Activated naive CD4-positive, alpha-beta T cell treated with anti-CD3 and anti-CD28 coated beads, Interleukin-2, amount 10 ng/mL, durations not matched to agents 7 days and 5 days (primary cell): ENCODE measurements around the gene ABCA7.

Experiments used
- CTCF ChIA-PET: fragments of 350-600 bp; sonication (Branson Sonifier 250); formaldehyde crosslinking; loops from one replicate; lab custom pipeline; 2021; ENCODE audit warnings: antibody characterized with exemption; lab: Charles Lee
- DNase-seq: peaks from one replicate; pipeline ENCODE4 v3.0.0-alpha.2; 2020
- H3K27ac Mint-ChIP-seq: one replicate; pipeline ENCODE4 v1.8.0; 2021; ENCODE audit warnings: mild to moderate bottlenecking, moderate library complexity, mixed read lengths
- H3K27me3 Mint-ChIP-seq: one replicate; pipeline ENCODE4 v1.8.0; 2021; ENCODE audit warnings: mild to moderate bottlenecking, mixed read lengths
- H3K36me3 Mint-ChIP-seq: one replicate; pipeline ENCODE4 v1.8.0; 2021; ENCODE audit warnings: mixed read lengths
- H3K4me1 Mint-ChIP-seq: one replicate; pipeline ENCODE4 v1.8.0; 2021; ENCODE audit warnings: mixed read lengths
- H3K4me3 Mint-ChIP-seq: one replicate; pipeline ENCODE4 v1.8.0; 2021; ENCODE audit warnings: mild to moderate bottlenecking, moderate library complexity, mixed read lengths
- H3K9me3 Mint-ChIP-seq: one replicate; pipeline ENCODE4 v1.8.0; 2021; ENCODE audit warnings: mixed read lengths

ABCA7 gene

GRCh38 chr19:996051-996838, 43.7 kb upstream of the ABCA7 start:
- H3K9me3 Mint-ChIP-seq: no peaks in the 10 kb centered on the region
- peak overlapping the region; percentile 35 for H3K4me3 Mint-ChIP-seq
- H3K27me3 Mint-ChIP-seq: peaks cover 54% of the 10 kb centered on the region
- DNase-seq: peak; percentile 83
- peaks cover 11% of the 10 kb centered on the region for H3K36me3 Mint-ChIP-seq
- CTCF ChIA-PET: interaction anchor here (1.2 to 2.0 kb wide), 2 partner anchors 10 to 133 kb away, joined by 3 to 8 read pairs; no protein-coding TSS in a partner anchor
- peaks cover 23% of the 10 kb centered on the region for H3K4me1 Mint-ChIP-seq
- peak overlapping the region; percentile 78 for H3K27ac Mint-ChIP-seq

- no peak for DNase-seq
- H3K27ac Mint-ChIP-seq: no peak overlapping the region
- no peak overlapping the region for H3K4me3 Mint-ChIP-seq
- CTCF ChIA-PET: interaction anchor here (0.6 to 2.8 kb wide), 3 partner anchors 14 to 204 kb away, joined by 3 to 8 read pairs (median 7); partner anchors contain the start of gene WDR18
- peaks cover 5% of the 10 kb centered on the region for H3K36me3 Mint-ChIP-seq
- H3K4me1 Mint-ChIP-seq: peaks cover 23% of the 10 kb centered on the region
- H3K27me3 Mint-ChIP-seq: peaks cover 70% of the 10 kb centered on the region
- H3K9me3 Mint-ChIP-seq: no peaks in the 10 kb centered on the region
Measured at GRCh38 chr19:998064-998463, 41.8 kb upstream of the ABCA7 start.

DNA sequence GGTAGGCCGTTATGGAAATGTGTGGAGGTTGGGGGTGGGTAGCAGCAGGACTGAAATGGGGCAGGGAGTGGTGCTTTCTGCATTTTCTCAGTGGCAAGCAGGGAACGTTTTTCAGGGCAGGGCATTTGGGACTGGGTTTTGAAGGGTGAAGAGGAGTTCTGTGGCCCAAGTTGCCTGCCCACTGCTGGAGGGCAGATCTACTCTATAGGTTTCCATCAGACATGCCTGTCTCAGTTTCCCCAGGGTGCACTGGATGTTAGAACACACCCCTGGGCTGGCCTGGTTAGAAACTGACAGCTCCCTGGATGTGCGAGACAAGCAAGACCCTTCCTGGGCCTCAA, 40.6 kb upstream of the ABCA7 start:
- Mint-ChIP-seq H3K9me3 (no peaks in the 10 kb centered on the region), H3K36me3 (no peaks in the 10 kb centered on the region), H3K4me3 (no peak overlapping the region), H3K27me3 (peaks cover 78% of the 10 kb centered on the region), H3K27ac (no peak overlapping the region), H3K4me1 (peaks cover 23% of the 10 kb centered on the region)
- CTCF ChIA-PET: interaction anchor here (2.8 kb wide), 1 partner anchor 15 kb away, joined by 7 read pairs; the partner anchor contains the start of gene WDR18
- DNase-seq: no peak

GRCh38 chr19:1000095-1000494, 39.8 kb upstream of the ABCA7 start, which contains the start of gene GRIN3B:
Gene GRIN3B, plus strand, starts transcription at chr19:1000419. Its CDS starts 19 bp downstream, at chr19:1000438.
- CTCF ChIA-PET: no interaction called here
- H3K27ac Mint-ChIP-seq: no peak within 1 kb of the TSS
- H3K4me3 Mint-ChIP-seq: no peak within 1 kb of the TSS
- peaks cover 80% of the 10 kb centered on the region for H3K27me3 Mint-ChIP-seq
- H3K4me1 Mint-ChIP-seq: peaks cover 23% of the 10 kb centered on the region
- no peaks in the 10 kb centered on the region for H3K9me3 Mint-ChIP-seq
- DNase-seq: peak; percentile 82
- H3K36me3 Mint-ChIP-seq: no peaks in the 10 kb centered on the region

- DNase-seq: no peak
- CTCF ChIA-PET: interaction anchor here (0.6 to 1.6 kb wide), 4 partner anchors 36 to 313 kb away, joined by 3 to 4 read pairs (median 3); partner anchors contain the start of gene CBARP
- no peaks in the 10 kb centered on the region for H3K9me3 Mint-ChIP-seq
- peaks cover 1% of the 10 kb centered on the region for H3K36me3 Mint-ChIP-seq
- peaks cover 79% of the 10 kb centered on the region for H3K27me3 Mint-ChIP-seq
- no peak overlapping the region for H3K4me3 Mint-ChIP-seq
- no peak overlapping the region for H3K27ac Mint-ChIP-seq
- peaks cover 23% of the 10 kb centered on the region for H3K4me1 Mint-ChIP-seq
Measured at GRCh38 chr19:1000591-1001537, 39.0 kb upstream of the ABCA7 start.

- Mint-ChIP-seq H3K4me3 (no peak overlapping the region), H3K27ac (no peak overlapping the region), H3K9me3 (no peaks in the 10 kb centered on the region), H3K27me3 (peaks cover 71% of the 10 kb centered on the region), H3K36me3 (peaks cover 1% of the 10 kb centered on the region), H3K4me1 (peaks cover 18% of the 10 kb centered on the region)
- CTCF ChIA-PET: interaction anchor here (0.8 to 1.6 kb wide), 2 partner anchors 237 to 314 kb away, joined by 3 to 4 read pairs; partner anchors contain the start of gene CBARP
- DNase-seq: peak; percentile 79
Measured at GRCh38 chr19:1001538-1002166, 38.3 kb upstream of the ABCA7 start.

DNA sequence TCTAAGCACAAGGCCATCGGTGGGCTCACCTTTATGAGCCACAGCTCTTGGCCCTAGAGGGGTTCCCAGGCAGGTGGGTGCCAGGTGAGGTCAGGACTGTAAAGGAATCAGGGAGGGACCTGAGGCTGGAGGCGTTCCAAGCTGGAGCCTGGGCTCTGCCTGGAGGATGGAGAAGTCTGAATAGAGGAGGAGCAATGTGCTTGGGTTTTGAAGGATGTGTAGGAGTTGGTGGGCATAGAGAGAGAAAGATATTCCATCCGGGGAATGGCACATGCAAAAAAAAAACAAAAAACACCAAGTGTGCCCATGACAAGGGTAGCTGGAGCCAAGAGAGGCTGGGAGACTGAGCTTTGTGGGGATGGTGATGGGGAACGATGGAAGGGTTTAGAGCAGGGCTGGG, 37.3 kb upstream of the ABCA7 start:
- Mint-ChIP-seq H3K4me3 (no peak overlapping the region), H3K9me3 (no peaks in the 10 kb centered on the region), H3K27ac (no peak overlapping the region), H3K27me3 (peaks cover 61% of the 10 kb centered on the region), H3K36me3 (peaks cover 1% of the 10 kb centered on the region), H3K4me1 (peaks cover 16% of the 10 kb centered on the region)
- CTCF ChIA-PET: interaction anchor here (0.6 kb wide), 1 partner anchor 27 kb away, joined by 3 read pairs; no protein-coding TSS in a partner anchor
- no peak for DNase-seq

GRCh38 chr19:1003283-1003682, 36.6 kb upstream of the ABCA7 start:
- no peak overlapping the region for H3K27ac Mint-ChIP-seq
- peaks cover 54% of the 10 kb centered on the region for H3K27me3 Mint-ChIP-seq
- peaks cover 13% of the 10 kb centered on the region for H3K4me1 Mint-ChIP-seq
- H3K36me3 Mint-ChIP-seq: peaks cover 2% of the 10 kb centered on the region
- CTCF ChIA-PET: interaction anchor here (0.6 to 1.2 kb wide), 3 partner anchors 26 to 139 kb away, joined by 3 read pairs; no protein-coding TSS in a partner anchor
- no peak for DNase-seq
- no peaks in the 10 kb centered on the region for H3K9me3 Mint-ChIP-seq
- no peak overlapping the region for H3K4me3 Mint-ChIP-seq

DNA sequence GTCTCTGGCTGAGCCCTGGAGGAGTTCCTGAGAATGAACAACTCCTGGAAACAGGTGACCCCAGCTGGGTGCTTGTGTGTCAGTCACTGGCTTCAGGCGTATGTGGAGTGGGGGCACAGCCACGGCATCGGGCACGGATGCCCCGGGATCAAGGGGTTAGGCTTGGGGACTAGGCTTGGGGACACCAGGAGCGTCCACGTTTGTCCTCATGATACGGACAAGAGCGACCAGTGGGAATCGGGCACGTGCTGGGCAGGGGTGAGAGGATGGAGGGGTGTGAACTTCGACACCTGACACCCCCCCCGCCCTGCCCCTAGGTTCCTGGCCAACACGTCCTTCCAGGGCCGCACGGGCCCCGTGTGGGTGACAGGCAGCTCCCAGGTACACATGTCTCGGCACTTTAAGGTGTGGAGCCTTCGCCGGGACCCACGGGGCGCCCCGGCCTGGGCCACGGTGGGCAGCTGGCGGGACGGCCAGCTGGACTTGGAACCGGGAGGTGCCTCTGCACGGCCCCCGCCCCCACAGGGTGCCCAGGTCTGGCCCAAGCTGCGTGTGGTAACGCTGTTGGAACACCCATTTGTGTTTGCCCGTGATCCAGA, 35.6 kb upstream of the ABCA7 start:
- Mint-ChIP-seq H3K27ac (no peak overlapping the region), H3K4me1 (peaks cover 7% of the 10 kb centered on the region), H3K4me3 (no peak overlapping the region), H3K9me3 (no peaks in the 10 kb centered on the region), H3K36me3 (peaks cover 5% of the 10 kb centered on the region), H3K27me3 (peaks cover 44% of the 10 kb centered on the region)
- CTCF ChIA-PET: interaction anchor here (0.9 to 1.7 kb wide), 3 partner anchors 13 to 140 kb away, joined by 3 to 4 read pairs (median 3); no protein-coding TSS in a partner anchor
- DNase-seq: no peak

DNA sequence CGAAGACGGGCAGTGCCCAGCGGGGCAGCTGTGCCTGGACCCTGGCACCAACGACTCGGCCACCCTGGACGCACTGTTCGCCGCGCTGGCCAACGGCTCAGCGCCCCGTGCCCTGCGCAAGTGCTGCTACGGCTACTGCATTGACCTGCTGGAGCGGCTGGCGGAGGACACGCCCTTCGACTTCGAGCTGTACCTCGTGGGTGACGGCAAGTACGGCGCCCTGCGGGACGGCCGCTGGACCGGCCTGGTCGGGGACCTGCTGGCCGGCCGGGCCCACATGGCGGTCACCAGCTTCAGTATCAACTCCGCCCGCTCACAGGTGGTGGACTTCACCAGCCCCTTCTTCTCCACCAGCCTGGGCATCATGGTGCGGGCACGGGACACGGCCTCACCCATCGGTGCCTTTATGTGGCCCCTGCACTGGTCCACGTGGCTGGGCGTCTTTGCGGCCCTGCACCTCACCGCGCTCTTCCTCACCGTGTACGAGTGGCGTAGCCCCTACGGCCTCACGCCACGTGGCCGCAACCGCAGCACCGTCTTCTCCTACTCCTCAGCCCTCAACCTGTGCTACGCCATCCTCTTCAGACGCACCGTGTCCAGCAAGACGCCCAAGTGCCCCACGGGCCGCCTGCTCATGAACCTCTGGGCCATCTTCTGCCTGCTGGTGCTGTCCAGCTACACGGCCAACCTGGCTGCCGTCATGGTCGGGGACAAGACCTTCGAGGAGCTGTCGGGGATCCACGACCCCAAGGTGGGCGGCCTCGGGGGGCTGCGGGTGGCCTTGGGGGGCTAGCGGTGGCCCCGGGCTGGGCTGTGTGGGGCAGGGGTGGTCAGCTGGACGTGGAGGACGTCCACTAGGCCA, 34.9 kb upstream of the ABCA7 start:
- H3K36me3 Mint-ChIP-seq: peaks cover 6% of the 10 kb centered on the region
- CTCF ChIA-PET: interaction anchor here (1.7 kb wide), 1 partner anchor 12 kb away, joined by 4 read pairs; no protein-coding TSS in a partner anchor
- no peak for DNase-seq
- no peaks in the 10 kb centered on the region for H3K9me3 Mint-ChIP-seq
- no peak overlapping the region for H3K4me3 Mint-ChIP-seq
- H3K4me1 Mint-ChIP-seq: peaks cover 5% of the 10 kb centered on the region
- H3K27me3 Mint-ChIP-seq: peaks cover 37% of the 10 kb centered on the region
- H3K27ac Mint-ChIP-seq: no peak overlapping the region

DNA sequence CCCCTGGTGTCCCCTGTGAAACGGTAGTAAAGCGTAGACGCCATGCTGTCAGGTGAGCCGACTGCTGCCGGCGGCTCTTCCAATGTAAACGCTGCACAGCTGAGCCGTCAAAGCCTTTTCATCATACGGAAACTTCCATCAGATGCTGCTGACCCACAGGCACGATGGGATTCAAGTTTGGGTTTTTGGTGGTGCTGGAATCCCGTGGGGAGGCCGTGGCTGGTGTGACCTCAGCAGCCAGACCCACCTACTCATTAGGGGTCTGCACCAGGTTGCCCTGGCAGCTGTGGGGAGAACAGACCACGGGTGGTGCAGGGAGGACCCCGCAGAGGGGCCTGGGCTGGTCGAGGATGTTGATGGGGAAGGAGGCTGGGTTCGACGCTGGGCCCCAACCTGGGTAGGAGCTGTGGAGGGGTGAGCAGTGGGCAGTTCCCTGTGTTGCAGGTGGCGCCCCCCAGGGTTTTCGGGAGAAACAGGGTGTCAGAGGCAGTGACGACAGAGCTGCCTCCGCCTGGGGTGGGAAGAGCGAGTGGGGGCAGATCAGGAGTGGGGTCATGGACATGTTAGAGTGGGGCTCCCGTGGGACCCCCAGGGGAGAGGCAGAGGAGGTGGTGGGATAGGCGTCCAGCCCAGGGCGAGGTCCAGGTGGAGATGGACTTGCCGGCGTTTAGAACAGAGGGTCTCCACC, 33.1 kb upstream of the ABCA7 start:
- Mint-ChIP-seq H3K9me3 (no peaks in the 10 kb centered on the region), H3K36me3 (peaks cover 8% of the 10 kb centered on the region), H3K4me3 (no peak overlapping the region), H3K4me1 (no peaks in the 10 kb centered on the region), H3K27ac (no peak overlapping the region), H3K27me3 (peaks cover 22% of the 10 kb centered on the region)
- CTCF ChIA-PET: interaction anchor here (0.6 to 0.9 kb wide), 2 partner anchors 11 to 194 kb away, joined by 3 read pairs; no protein-coding TSS in a partner anchor
- no peak for DNase-seq
